K562 (cell line): ENCODE measurements around the gene TMC8. TPM values are rescaled to one million over a fixed set of nuclear protein-coding genes. Genes with fewer than 3 reads are reported as not detected.

Experiments used
- ATAC-seq: fragments of 200-7000 bp; cut with Tn5 transposase; 3 replicates; pipeline ENCODE4 v1.9.1; 2020; ENCODE audit warnings: moderate library complexity
- BruUV-seq: library from RNA; stranded (reverse); fragments of 400-500 nt; replicated peaks from 2 replicates; lab custom pipeline; 2021; lab: Mats Ljungman, UMichigan
- CTCF ChIA-PET: fragments of 300-600 bp; formaldehyde crosslinking; extraction: SDS; loops from one replicate; lab custom pipeline; 2021; ENCODE audit warnings: low intra/inter-chr PET ratio; lab: Yijun Ruan, JAX
- POLR2A ChIA-PET: fragments of 300-600, 350-650 bp; sonication (Branson Sonifier 250); formaldehyde crosslinking; extraction: SDS; loops from one replicate; lab custom pipeline; 2021; ENCODE audit warnings: antibody characterized with exemption, inconsistent platforms; lab: Yijun Ruan, JAX
- DNase-seq, 4 experiments: peaks; one replicate each; pipeline versions ENCODE4 v3.0.0 to v3.0.0-alpha.2; 2011 to 2018; ENCODE audit warnings: low spot score in 3 of 4, mixed read lengths in 3 of 4; ENCODE audit errors: extremely low read depth in 1 of 4
- FAIRE-seq: peaks from 2 replicates; lab custom pipeline; 2011; peaks lifted over from hg19 to GRCh38; lab: Jason Lieb, UNC
- H2AFZ ChIP-seq: 2 replicates; pipeline ENCODE4 v1.6.0; 2011; ENCODE audit warnings: low read depth, low read length, control low read depth, inconsistent platforms
- H3K27ac ChIP-seq: fragments of 200-600 bp; 3 replicates; pipeline ENCODE4 v1.8.0; 2011; ENCODE audit warnings: low read depth, mild to moderate bottlenecking, control low read depth, inconsistent platforms, low read length, moderate library complexity, mixed read lengths; ENCODE audit errors: extremely low read depth
- H3K27me3 ChIP-seq, 2 experiments: fragments of 300-600 bp in 1 of 2; 2 replicates in 1 of 2; 3 replicates in 1 of 2; pipeline versions ENCODE4 v1.6.0 to v1.8.0; 2011; ENCODE audit warnings: inconsistent platforms in 2 of 2, low read length in 2 of 2, mild to moderate bottlenecking in 1 of 2, mixed read lengths in 1 of 2, moderate library complexity in 1 of 2; ENCODE audit not compliant: control insufficient read depth in 2 of 2, insufficient read depth in 2 of 2
- H3K36me3 ChIP-seq: fragments of 300-600 bp; 3 replicates; pipeline ENCODE4 v1.8.0; 2011; ENCODE audit warnings: mild to moderate bottlenecking, low read length, inconsistent platforms; ENCODE audit not compliant: control insufficient read depth, insufficient read depth
- H3K4me1 ChIP-seq, 2 experiments: fragments of 200-600 bp in 1 of 2; replicated peaks in 1 of 2; 2 replicates in 1 of 2; 3 replicates in 1 of 2; pipeline versions ENCODE4 v1.5.1 to v1.8.0; 2011; ENCODE audit warnings: inconsistent platforms in 2 of 2, low read length in 2 of 2, mild to moderate bottlenecking in 1 of 2, mixed read lengths in 1 of 2, moderate library complexity in 1 of 2; ENCODE audit not compliant: control insufficient read depth in 2 of 2, insufficient read depth in 2 of 2
- H3K4me2 ChIP-seq: 2 replicates; pipeline ENCODE4 v1.6.1; 2011; ENCODE audit warnings: low read length, control low read depth, inconsistent platforms, mixed read lengths; ENCODE audit not compliant: insufficient read depth
- H3K4me3 ChIP-seq: fragments of 200-600 bp; sonication (generic), shearing (Covaris generic); 2 replicates; pipeline ENCODE4 v1.5.1; 2016; ENCODE audit warnings: control low read depth, inconsistent platforms
- H3K79me2 ChIP-seq: fragments of 200-600 bp; 3 replicates; pipeline ENCODE4 v1.8.0; 2011; ENCODE audit warnings: low read length, inconsistent platforms; ENCODE audit not compliant: control insufficient read depth, insufficient read depth
- H3K9ac ChIP-seq, 2 experiments: 2 replicates each; pipeline versions ENCODE4 v1.6.0 to v1.6.1; 2011; ENCODE audit warnings: low read depth in 2 of 2, low read length in 2 of 2, control low read depth in 1 of 2, inconsistent platforms in 1 of 2, mild to moderate bottlenecking in 1 of 2, mixed read lengths in 1 of 2; ENCODE audit not compliant: insufficient read depth in 1 of 2
- H3K9me1 ChIP-seq: one replicate; pipeline ENCODE4 v1.6.0; 2011; ENCODE audit warnings: inconsistent platforms, mild to moderate bottlenecking, low read length, moderate library complexity; ENCODE audit not compliant: control insufficient read depth, insufficient read depth
- H3K9me3 ChIP-seq: replicated peaks from 2 replicates; pipeline ENCODE4 v1.5.1; 2011; ENCODE audit warnings: low read depth, low read length, inconsistent platforms; ENCODE audit not compliant: control insufficient read depth, insufficient read depth
- H4K20me1 ChIP-seq: replicated peaks from 2 replicates; pipeline ENCODE4 v1.6.1; 2011; ENCODE audit warnings: low read length, inconsistent platforms, mixed read lengths; ENCODE audit not compliant: control insufficient read depth, insufficient read depth
- BACH1 ChIP-seq: fragments of 200-800 bp; sonication (Bioruptor generic); IDR thresholded peaks from 2 replicates; pipeline ENCODE4 v1.6.1; 2016; ENCODE audit warnings: missing genetic modification characterization, missing compliant biosample characterization
- POLR2G ChIP-seq: fragments of 200-400 bp; formaldehyde crosslinking; IDR thresholded peaks from 2 replicates; pipeline ENCODE4 v1.6.1; 2017; ENCODE audit warnings: low read depth, mild to moderate bottlenecking, antibody characterized with exemption, low read length, moderate library complexity
- RBM15 ChIP-seq: fragments of 200-400 bp; formaldehyde crosslinking; IDR thresholded peaks from 2 replicates; pipeline ENCODE4 v1.6.1; 2018; ENCODE audit warnings: mild to moderate bottlenecking, low read length, moderate library complexity; ENCODE audit not compliant: insufficient read depth
- SAFB2 ChIP-seq: fragments of 200-400 bp; formaldehyde crosslinking; IDR thresholded peaks from 2 replicates; pipeline ENCODE4 v1.6.1; 2018; ENCODE audit warnings: borderline replicate concordance, low read length, low read depth, moderate library complexity; ENCODE audit not compliant: severe bottlenecking
- SMARCB1 ChIP-seq: IDR thresholded peaks from 2 replicates; pipeline ENCODE4 v1.6.1; 2011; ENCODE audit warnings: improper control_type of control experiment, low read depth; ENCODE audit not compliant: insufficient read length
- SPI1 ChIP-seq: IDR thresholded peaks from 2 replicates; pipeline ENCODE4 v1.6.1; 2011; ENCODE audit warnings: low read depth, low read length, control low read depth, borderline replicate concordance
- TAL1 ChIP-seq: fragments of 450-650 bp; IDR thresholded peaks from 2 replicates; pipeline ENCODE4 v1.6.1; 2016; ENCODE audit warnings: mild to moderate bottlenecking
- ZNF146 ChIP-seq: IDR thresholded peaks from one replicate; pipeline ENCODE4 v1.6.1; 2018; ENCODE audit warnings: missing compliant biosample characterization; ENCODE audit not compliant: unreplicated experiment
- ZNF184 ChIP-seq: sonication (generic); formaldehyde crosslinking; IDR thresholded peaks from 2 replicates; pipeline ENCODE4 v1.5.0; 2020; ENCODE audit warnings: missing genetic modification reagents
- ZNF507 ChIP-seq: conservative IDR thresholded peaks from 2 replicates; pipeline ENCODE4 v1.6.1; 2017; ENCODE audit warnings: missing genetic modification characterization, missing compliant biosample characterization
- ZNF644 ChIP-seq: fragments of 200-800 bp; sonication (Bioruptor generic); IDR thresholded peaks from 2 replicates; pipeline ENCODE4 v1.6.1; 2016; ENCODE audit warnings: low read depth, missing genetic modification characterization, missing compliant biosample characterization
- ZNF717 ChIP-seq: fragments of 250-450 bp; sonication (Bioruptor Pico); IDR thresholded peaks from 2 replicates; pipeline ENCODE4 v1.5.0; 2021
- WGBS: fragments of 100-300 bp; shearing (Covaris generic); methylation state at CpG from one replicate; pipeline ENCODE4 v1.1.6; 2016; ENCODE audit warnings: low coverage, mixed read lengths; ENCODE audit not compliant: insufficient coverage; ENCODE audit errors: missing lambda C conversion rate; 5-methylcytosine and 5-hydroxymethylcytosine counted together
- in situ Hi-C: fragments of 300-500 bp; cut with MboI; formaldehyde crosslinking; loops from 4 replicates; pipeline ENCODE4 v1.15.0; 2018; ENCODE audit warnings: inconsistent platforms, mixed read lengths
- intact Hi-C: fragments of 100-400 bp; cut with micrococcal nuclease; formaldehyde crosslinking; loops from 2 replicates; pipeline ENCODE4 v1.14.2; 2022
- polyA plus RNA-seq, 8 experiments: library from polyadenylated mRNA; depleted of rRNA in 4 of 8; stranded (reverse) in 5 of 8; unstranded in 3 of 8; fragments of >200 nt; fragmentation: Nextera tagmentation in 2 of 8; fragmentation: Illumina TruSeq in 1 of 8; extraction: Ambion mirVana in 2 of 8; extraction: Trizol in 1 of 8; gene quantifications; 2 replicates each; pipeline versions ENCODE4 v1.2.1 to v1.2.3, GENCODE V29; 2011 to 2014; ENCODE audit warnings: inconsistent platforms in 1 of 8, missing spikeins in 1 of 8
- total RNA-seq, 7 experiments: library from RNA; depleted of rRNA in 6 of 7; stranded (reverse); fragments of >200 nt in 6 of 7; fragmentation: Illumina TruSeq in 2 of 7; extraction: Trizol in 2 of 7; gene quantifications; 2 replicates each; pipeline versions ENCODE4 v1.2.1 to v1.2.3, GENCODE V29; 2011 to 2021; ENCODE audit warnings: low replicate concordance in 1 of 7
- TF ChIP-seq, protein P1 (sequence below): sonication (generic); formaldehyde crosslinking; IDR thresholded peaks from 2 replicates; pipeline ENCODE4 v1.8.1; 2023; ENCODE audit warnings: mild to moderate bottlenecking, missing genetic modification reagents
- TF ChIP-seq, protein P2 (sequence below), 2 experiments: fragments of 450-650 bp in 1 of 2; sonication (generic) in 1 of 2; formaldehyde crosslinking in 1 of 2; IDR thresholded peaks in 1 of 2; conservative IDR thresholded peaks in 1 of 2; 2 replicates each; pipeline versions ENCODE4 v1.6.1 to v1.8.1; 2016 to 2023; ENCODE audit warnings: mild to moderate bottlenecking in 2 of 2, moderate library complexity in 2 of 2, inconsistent platforms in 1 of 2, missing genetic modification reagents in 1 of 2
- TF ChIP-seq, protein P3 (sequence below): sonication (generic); formaldehyde crosslinking; IDR thresholded peaks from 2 replicates; pipeline ENCODE4 v1.8.1; 2023; ENCODE audit warnings: mild to moderate bottlenecking, missing genetic modification reagents

Gene TMC8
- total and polyA plus RNA-seq, 9 of the 15 experiments (the other 6 are each of a cell fraction or from before 2014, with no cell fraction given) = 0.13 to 10.9 (median 2.8) TPM

DNA sequence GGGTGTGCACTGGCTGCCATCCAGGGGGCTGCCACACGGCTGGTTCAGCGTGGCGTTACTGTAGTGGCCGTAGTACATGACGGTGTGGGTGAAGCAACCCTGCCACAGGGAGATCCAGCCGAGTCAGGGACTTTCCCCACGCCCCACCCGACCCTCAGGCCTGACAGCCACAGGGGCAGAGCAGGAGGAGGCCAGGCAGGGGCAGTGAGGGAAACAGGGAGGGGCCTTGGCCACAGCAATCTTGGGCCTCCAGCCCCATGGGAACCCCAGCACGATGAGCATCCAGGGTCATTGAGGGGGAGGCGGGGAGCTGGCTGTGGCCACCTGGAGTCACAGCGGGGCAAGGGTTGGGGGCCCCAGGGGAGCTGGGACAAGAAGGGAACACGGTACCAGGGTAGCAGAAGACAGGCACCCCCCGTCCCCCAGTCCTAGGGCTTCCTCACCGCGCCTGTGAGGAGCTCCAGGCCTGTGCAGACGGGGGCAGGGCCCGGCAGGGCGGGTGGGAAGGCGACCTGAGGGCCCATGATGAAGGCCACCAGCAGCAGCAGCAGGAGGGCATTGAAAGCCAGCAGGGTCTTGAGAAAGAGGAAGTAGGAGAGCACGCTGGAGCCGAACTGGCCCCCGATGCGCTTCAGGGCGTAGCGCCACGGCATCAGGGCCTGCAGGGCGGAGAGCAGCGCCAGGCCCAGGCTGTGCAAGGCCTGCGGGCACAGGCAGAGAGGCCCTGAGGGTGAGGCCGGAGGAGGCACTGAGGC lies 6.3 kb upstream of the TMC8 start:
- 95% methylated on average over 15 of the region's 30 CpGs for WGBS
- BruUV-seq = no TSS peak
- Histone ChIP-seq H3K4me2 (no peak overlapping the region), H3K27me3 (no peaks in the 10 kb centered on the region), H3K36me3 (peaks cover 76% of the 10 kb centered on the region), H2AFZ (no peak overlapping the region), H3K9me3 (no peaks in the 10 kb centered on the region), H3K79me2 (peaks cover 71% of the 10 kb centered on the region), H3K4me1 (peaks cover 11 to 76% of the 10 kb centered on the region in 2 experiments), H3K9ac (peak overlapping the region in 1 of 2 experiments; percentile 84; a peak in 2 of 4 replicates), H4K20me1 (no peaks in the 10 kb centered on the region; the same call in 1 of the 2 replicates), H3K4me3 (no peak overlapping the region), H3K9me1 (no peaks in the 10 kb centered on the region), H3K27ac (no peak overlapping the region)
- CTCF ChIA-PET = no interaction called here
- DNase-seq (no peak), ATAC-seq (no peak), FAIRE-seq (no peak)
- in situ Hi-C loops (no loop called here), intact Hi-C loops (no loop called here)
- POLR2A ChIA-PET = interaction anchor here (0.6 to 0.8 kb wide), 2 partner anchors 12 to 1380 kb away, joined by 3 to 4 read pairs; no protein-coding TSS in a partner anchor
- TF ChIP-seq, protein P1, sequence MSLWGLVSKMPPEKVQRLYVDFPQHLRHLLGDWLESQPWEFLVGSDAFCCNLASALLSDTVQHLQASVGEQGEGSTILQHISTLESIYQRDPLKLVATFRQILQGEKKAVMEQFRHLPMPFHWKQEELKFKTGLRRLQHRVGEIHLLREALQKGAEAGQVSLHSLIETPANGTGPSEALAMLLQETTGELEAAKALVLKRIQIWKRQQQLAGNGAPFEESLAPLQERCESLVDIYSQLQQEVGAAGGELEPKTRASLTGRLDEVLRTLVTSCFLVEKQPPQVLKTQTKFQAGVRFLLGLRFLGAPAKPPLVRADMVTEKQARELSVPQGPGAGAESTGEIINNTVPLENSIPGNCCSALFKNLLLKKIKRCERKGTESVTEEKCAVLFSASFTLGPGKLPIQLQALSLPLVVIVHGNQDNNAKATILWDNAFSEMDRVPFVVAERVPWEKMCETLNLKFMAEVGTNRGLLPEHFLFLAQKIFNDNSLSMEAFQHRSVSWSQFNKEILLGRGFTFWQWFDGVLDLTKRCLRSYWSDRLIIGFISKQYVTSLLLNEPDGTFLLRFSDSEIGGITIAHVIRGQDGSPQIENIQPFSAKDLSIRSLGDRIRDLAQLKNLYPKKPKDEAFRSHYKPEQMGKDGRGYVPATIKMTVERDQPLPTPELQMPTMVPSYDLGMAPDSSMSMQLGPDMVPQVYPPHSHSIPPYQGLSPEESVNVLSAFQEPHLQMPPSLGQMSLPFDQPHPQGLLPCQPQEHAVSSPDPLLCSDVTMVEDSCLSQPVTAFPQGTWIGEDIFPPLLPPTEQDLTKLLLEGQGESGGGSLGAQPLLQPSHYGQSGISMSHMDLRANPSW (CRISPR knock-in tag) = no peak
- TF ChIP-seq ZNF644 (tag) (no peak), ZNF507 (no peak), POLR2G (peak; percentile 52), BACH1 (no peak), SMARCB1 (no peak), RBM15 (no peak), ZNF717 (CRISPR knock-in tag) (no peak), TAL1 (no peak), SAFB2 (no peak), SPI1 (0 out of 2 replicates have a peak, but pooled peaks have one; percentile 33), ZNF184 (no peak), ZNF146 (CRISPR knock-in tag) (no peak)
- TF ChIP-seq, protein P2, sequence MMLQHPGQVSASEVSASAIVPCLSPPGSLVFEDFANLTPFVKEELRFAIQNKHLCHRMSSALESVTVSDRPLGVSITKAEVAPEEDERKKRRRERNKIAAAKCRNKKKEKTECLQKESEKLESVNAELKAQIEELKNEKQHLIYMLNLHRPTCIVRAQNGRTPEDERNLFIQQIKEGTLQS (IDR thresholded peaks at IDR 0.05) = no peak
- TF ChIP-seq, protein P2 (CRISPR knock-in tag; conservative IDR thresholded peaks at IDR 0.05) = no peak
- TF ChIP-seq, protein P3, sequence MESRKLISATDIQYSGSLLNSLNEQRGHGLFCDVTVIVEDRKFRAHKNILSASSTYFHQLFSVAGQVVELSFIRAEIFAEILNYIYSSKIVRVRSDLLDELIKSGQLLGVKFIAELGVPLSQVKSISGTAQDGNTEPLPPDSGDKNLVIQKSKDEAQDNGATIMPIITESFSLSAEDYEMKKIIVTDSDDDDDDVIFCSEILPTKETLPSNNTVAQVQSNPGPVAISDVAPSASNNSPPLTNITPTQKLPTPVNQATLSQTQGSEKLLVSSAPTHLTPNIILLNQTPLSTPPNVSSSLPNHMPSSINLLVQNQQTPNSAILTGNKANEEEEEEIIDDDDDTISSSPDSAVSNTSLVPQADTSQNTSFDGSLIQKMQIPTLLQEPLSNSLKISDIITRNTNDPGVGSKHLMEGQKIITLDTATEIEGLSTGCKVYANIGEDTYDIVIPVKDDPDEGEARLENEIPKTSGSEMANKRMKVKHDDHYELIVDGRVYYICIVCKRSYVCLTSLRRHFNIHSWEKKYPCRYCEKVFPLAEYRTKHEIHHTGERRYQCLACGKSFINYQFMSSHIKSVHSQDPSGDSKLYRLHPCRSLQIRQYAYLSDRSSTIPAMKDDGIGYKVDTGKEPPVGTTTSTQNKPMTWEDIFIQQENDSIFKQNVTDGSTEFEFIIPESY (CRISPR knock-in tag) = peak; percentile 76
